Omental fat pad (tissue), 4 donors: ENCODE data around the gene PHF3. TPM values are rescaled to one million over a fixed set of nuclear protein-coding genes. Genes with fewer than 3 reads are reported as not detected.

Experiments
- ATAC-seq: fragments of 150-250 bp; one replicate; pipeline ENCODE4 v1.9.1; 2016; ENCODE audit warnings: mild to moderate bottlenecking, moderate library complexity; ENCODE audit not compliant: low FRiP score
- DNase-seq: peaks from one replicate; pipeline ENCODE4 v3.0.0-alpha.2; 2019; ENCODE audit warnings: low spot score
- CTCF ChIP-seq, 3 donors: fragments of 450-650 bp; IDR thresholded peaks; one replicate each; pipeline ENCODE4 v1.5.1; 2016 to 2017; ENCODE audit warnings: antibody characterized with exemption in 3 of 3, mild to moderate bottlenecking in 3 of 3, moderate library complexity in 2 of 3
- total RNA-seq, 4 donors: library from RNA; depleted of rRNA; stranded (reverse); fragments of >200 nt; gene quantifications; one replicate each; pipeline ENCODE4 v1.1.0, GENCODE V29; 2016

Gene PHF3
- total RNA-seq, 4 donors from 2014 or later, result 37.7 to 68.9 (median 58.4) TPM

GRCh38 chr6:63644668-63645326 is 9.2 kb downstream of the PHF3 start:
- DNase-seq, result no peak
- no peak for TF ChIP-seq CTCF (IDR thresholded peaks at IDR 0.05)
- ATAC-seq, result peak; percentile 89

DNA sequence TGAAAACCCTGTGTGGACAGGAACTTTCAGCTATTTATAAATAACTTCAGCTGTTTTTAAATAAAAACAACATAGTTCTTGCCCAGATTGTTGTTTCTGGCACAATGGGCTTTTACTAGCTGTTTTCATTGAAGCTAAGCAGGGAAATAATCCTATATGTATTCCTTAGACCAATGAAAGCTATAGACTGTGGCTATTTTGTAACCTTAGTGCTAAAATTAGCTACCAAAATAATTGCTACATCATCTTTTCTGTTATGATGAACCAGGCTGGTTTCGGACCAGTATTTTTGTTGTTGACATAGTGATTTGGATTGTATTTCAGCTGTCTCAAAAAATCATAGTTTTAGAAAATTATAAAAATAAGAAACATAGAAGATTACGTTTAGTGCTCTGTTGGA is 13.7 kb downstream of the PHF3 start:
- no peak for DNase-seq
- no peak for ATAC-seq
- no peak for TF ChIP-seq CTCF (IDR thresholded peaks at IDR 0.05)

DNA sequence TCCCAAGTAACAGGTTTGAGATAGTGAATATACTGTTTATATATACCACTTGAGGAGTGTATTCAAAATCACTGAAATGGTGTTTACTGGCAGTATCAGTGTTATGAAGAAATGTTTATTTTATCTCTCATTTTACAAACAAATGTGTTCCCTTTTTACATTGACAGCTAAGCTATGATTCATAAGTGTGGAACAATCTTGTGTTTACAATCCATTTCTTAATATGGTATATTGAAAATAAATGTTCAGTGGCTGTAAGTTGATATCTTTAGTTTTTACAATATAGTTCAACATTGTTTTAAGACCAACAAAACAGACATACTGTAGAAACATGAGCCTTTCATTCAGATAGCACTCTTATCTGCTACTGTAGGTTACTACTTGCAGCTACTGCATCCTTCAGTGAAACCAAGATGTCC is 14.3 kb downstream of the PHF3 start:
- no peak for TF ChIP-seq CTCF (IDR thresholded peaks at IDR 0.05)
- ATAC-seq (no peak), DNase-seq (no peak)

DNA sequence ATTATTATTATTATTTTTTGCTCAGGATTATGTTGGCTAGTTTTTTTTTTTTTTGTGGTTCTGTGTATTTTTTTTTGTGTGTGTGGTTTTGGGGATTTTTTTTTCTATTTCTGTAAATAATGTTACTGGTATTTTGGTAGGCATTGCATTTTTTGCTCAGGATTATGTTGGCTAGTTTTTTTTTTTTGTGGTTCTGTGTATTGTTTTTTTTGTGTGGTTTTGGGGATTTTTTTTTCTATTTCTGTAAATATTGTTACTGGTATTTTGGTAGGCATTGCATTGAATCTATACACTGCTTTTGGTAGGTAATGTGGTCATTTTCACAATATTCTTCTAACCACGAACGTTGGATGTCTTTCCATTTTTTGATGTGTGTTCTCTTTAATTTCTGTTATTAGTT is 17.4 kb downstream of the PHF3 start:
- DNase-seq (no peak), ATAC-seq (no peak)
- TF ChIP-seq CTCF (IDR thresholded peaks at IDR 0.05), result no peak

- ATAC-seq (no peak), DNase-seq (no peak)
- no peak for TF ChIP-seq CTCF (IDR thresholded peaks at IDR 0.05)
Observed at GRCh38 chr6:63660757-63661156, 25.2 kb downstream of the PHF3 start.

- DNase-seq, result no peak
- no peak for TF ChIP-seq CTCF (IDR thresholded peaks at IDR 0.05)
Observed at GRCh38 chr6:63661769-63662168, 26.2 kb downstream of the PHF3 start.

GRCh38 chr6:63663147-63663955 is 27.7 kb downstream of the PHF3 start:
- peak; percentile 96 for ATAC-seq
- no peak for DNase-seq
- no peak for TF ChIP-seq CTCF (IDR thresholded peaks at IDR 0.05)

More at GRCh38 chr6:63661769-63662168, 26.2 kb downstream of the PHF3 start:
- no peak for ATAC-seq
